Suprapubic skin (tissue), 4 donors: ENCODE data around the gene ANKRD39. TPM values are rescaled to one million over a fixed set of nuclear protein-coding genes. Genes with fewer than 3 reads are reported as not detected.

Source experiments
- DNase-seq, 2 donors: peaks; one replicate each; pipeline ENCODE4 v3.0.0-alpha.2; 2019; ENCODE audit warnings: low spot score in 2 of 2
- H3K27ac ChIP-seq: fragments of 200-600 bp; sonication (generic); one replicate; pipeline ENCODE4 v1.5.1; 2019
- H3K27me3 ChIP-seq: fragments of 200-600 bp; sonication (generic); one replicate; pipeline ENCODE4 v1.5.1; 2019
- H3K36me3 ChIP-seq: fragments of 200-600 bp; sonication (generic); one replicate; pipeline ENCODE4 v1.5.1; 2019
- H3K4me1 ChIP-seq: fragments of 200-600 bp; sonication (generic); one replicate; pipeline ENCODE4 v1.5.1; 2019
- H3K4me3 ChIP-seq: fragments of 200-600 bp; sonication (generic); one replicate; pipeline ENCODE4 v1.5.1; 2019; ENCODE audit warnings: mild to moderate bottlenecking
- H3K9me3 ChIP-seq: fragments of 200-600 bp; sonication (generic); one replicate; pipeline ENCODE4 v1.5.1; 2019
- EP300 ChIP-seq: sonication (generic); formaldehyde crosslinking; IDR thresholded peaks from one replicate; pipeline ENCODE4 v1.6.1; 2017; ENCODE audit warnings: antibody characterized with exemption
- POLR2A ChIP-seq, 2 donors: fragments of 450-650 bp; IDR thresholded peaks; one replicate each; pipeline ENCODE4 v1.6.1; 2017; ENCODE audit warnings: antibody characterized with exemption in 2 of 2, mild to moderate bottlenecking in 2 of 2, moderate library complexity in 2 of 2
- POLR2AphosphoS5 ChIP-seq, 3 donors: sonication (generic); formaldehyde crosslinking; IDR thresholded peaks; one replicate each; pipeline ENCODE4 v1.6.1; 2017; ENCODE audit warnings: antibody characterized with exemption in 3 of 3
- WGBS: methylation state at CpG from one replicate; pipeline ENCODE4 v1.1.5; 2018; 5-methylcytosine and 5-hydroxymethylcytosine counted together
- total RNA-seq, 4 donors: library from RNA; depleted of rRNA; stranded (reverse); fragments of >200 nt; gene quantifications; one replicate each; pipeline ENCODE4 v1.1.0, GENCODE V29; 2016
- TF ChIP-seq, protein P1 (sequence below), 2 donors: fragments of 200-600 bp in 1 of 2; fragments of 450-650 bp in 1 of 2; sonication (generic) in 1 of 2; IDR thresholded peaks; one replicate each; pipeline ENCODE4 v1.5.1; 2016 to 2019; ENCODE audit warnings: antibody characterized with exemption in 2 of 2, mild to moderate bottlenecking in 1 of 2, moderate library complexity in 1 of 2

ANKRD39 gene
- total RNA-seq, 4 donors from 2014 or later: 16.1 to 22.1 (median 20.6) TPM

GRCh38 chr2:96859099-96859649 is 1.4 kb upstream of the ANKRD39 start:
- peak in 1 of 2 donors; percentile 84 for DNase-seq
- no peaks in the 10 kb centered on the region for H3K9me3 ChIP-seq

GRCh38 chr2:96856776-96857666 is 795 bp downstream of the ANKRD39 start:
- TF ChIP-seq EP300 (no peak), POLR2A (IDR thresholded peaks at IDR 0.05) (no peak), POLR2AphosphoS5 (IDR thresholded peaks at IDR 0.05) (no peak)
- TF ChIP-seq, protein P1, sequence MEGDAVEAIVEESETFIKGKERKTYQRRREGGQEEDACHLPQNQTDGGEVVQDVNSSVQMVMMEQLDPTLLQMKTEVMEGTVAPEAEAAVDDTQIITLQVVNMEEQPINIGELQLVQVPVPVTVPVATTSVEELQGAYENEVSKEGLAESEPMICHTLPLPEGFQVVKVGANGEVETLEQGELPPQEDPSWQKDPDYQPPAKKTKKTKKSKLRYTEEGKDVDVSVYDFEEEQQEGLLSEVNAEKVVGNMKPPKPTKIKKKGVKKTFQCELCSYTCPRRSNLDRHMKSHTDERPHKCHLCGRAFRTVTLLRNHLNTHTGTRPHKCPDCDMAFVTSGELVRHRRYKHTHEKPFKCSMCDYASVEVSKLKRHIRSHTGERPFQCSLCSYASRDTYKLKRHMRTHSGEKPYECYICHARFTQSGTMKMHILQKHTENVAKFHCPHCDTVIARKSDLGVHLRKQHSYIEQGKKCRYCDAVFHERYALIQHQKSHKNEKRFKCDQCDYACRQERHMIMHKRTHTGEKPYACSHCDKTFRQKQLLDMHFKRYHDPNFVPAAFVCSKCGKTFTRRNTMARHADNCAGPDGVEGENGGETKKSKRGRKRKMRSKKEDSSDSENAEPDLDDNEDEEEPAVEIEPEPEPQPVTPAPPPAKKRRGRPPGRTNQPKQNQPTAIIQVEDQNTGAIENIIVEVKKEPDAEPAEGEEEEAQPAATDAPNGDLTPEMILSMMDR (IDR thresholded peaks at IDR 0.05): no peak
- Histone ChIP-seq H3K9me3 (no peaks in the 10 kb centered on the region), H3K4me3 (peak overlapping the region; percentile 82), H3K36me3 (peaks cover 39% of the 10 kb centered on the region), H3K4me1 (peaks cover 45% of the 10 kb centered on the region), H3K27ac (peak overlapping the region; percentile 61), H3K27me3 (no peaks in the 10 kb centered on the region)
- WGBS: 16% methylated on average over 19 of the region's 27 CpGs
- peak in 1 of 2 donors; percentile 79 for DNase-seq

More at GRCh38 chr2:96859099-96859649, 1.4 kb upstream of the ANKRD39 start:
- peak overlapping the region; percentile 82 for H3K4me3 ChIP-seq
- 63% methylated on average over 11 of the region's 11 CpGs for WGBS
- TF ChIP-seq POLR2AphosphoS5 (IDR thresholded peaks at IDR 0.05) (no peak), EP300 (no peak), POLR2A (IDR thresholded peaks at IDR 0.05) (no peak)
- TF ChIP-seq, protein P1 (IDR thresholded peaks at IDR 0.05): no peak
- H3K27me3 ChIP-seq: no peaks in the 10 kb centered on the region
- peaks cover 43% of the 10 kb centered on the region for H3K36me3 ChIP-seq
- peak overlapping the region; percentile 2 for H3K27ac ChIP-seq
- H3K4me1 ChIP-seq: peaks cover 45% of the 10 kb centered on the region

DNA sequence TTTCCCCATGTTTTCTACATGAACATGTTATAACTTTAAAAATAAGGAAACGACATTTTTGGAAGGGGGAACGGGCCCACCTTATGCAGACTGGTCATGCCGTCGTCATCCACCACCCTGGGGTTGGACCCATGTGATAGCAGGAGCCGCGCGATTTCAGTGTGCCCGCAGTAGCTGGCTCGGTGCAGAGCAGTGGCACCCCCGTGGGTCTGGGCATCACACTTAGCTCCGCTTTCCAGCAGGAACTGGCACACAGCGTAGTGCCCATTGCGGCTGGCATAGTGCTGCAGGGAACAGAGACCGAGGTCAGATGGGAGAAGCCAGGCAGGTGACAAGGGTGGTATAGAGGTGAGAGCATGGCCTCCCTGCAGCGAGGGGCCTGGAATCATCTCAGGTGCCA is 4.5 kb downstream of the ANKRD39 start:
- Histone ChIP-seq H3K27me3 (no peaks in the 10 kb centered on the region), H3K27ac (no peak overlapping the region), H3K36me3 (peaks cover 52% of the 10 kb centered on the region), H3K4me1 (peaks cover 19% of the 10 kb centered on the region), H3K9me3 (no peaks in the 10 kb centered on the region), H3K4me3 (no peak overlapping the region)
- TF ChIP-seq, protein P1 (IDR thresholded peaks at IDR 0.05): no peak
- TF ChIP-seq POLR2AphosphoS5 (IDR thresholded peaks at IDR 0.05): no peak
- WGBS: 90% methylated on average over 15 of the region's 15 CpGs
- DNase-seq: no peak

GRCh38 chr2:96852667-96853066 is 5.1 kb downstream of the ANKRD39 start:
- no peak overlapping the region for H3K27ac ChIP-seq
- 95% methylated on average over 6 of the region's 6 CpGs for WGBS
- H3K4me3 ChIP-seq: no peak overlapping the region
- H3K36me3 ChIP-seq: peaks cover 59% of the 10 kb centered on the region
- H3K4me1 ChIP-seq: peaks cover 16% of the 10 kb centered on the region
- no peaks in the 10 kb centered on the region for H3K27me3 ChIP-seq
- no peaks in the 10 kb centered on the region for H3K9me3 ChIP-seq
- DNase-seq: no peak
- TF ChIP-seq EP300: no peak

DNA sequence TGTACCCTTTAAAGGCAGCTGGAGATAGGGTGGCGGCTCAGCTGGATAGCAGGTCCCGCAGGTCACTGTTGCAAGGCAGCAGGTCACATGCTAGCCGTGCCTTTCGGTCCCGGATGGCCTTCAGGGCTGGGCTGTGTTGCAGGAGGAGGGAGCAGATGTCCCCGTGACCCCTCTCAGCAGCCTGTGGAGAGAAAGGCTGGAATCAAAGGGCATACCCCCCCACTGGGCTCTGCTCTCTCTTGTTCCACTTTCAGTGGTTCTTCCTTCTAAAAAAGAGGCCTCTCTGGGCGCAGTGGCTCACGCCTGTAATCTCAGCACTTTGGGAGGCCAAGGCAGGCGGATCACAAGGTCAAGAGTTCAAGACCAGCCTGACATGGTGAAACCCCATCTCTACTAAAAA is 9.6 kb downstream of the ANKRD39 start:
- no peak for TF ChIP-seq POLR2AphosphoS5 (IDR thresholded peaks at IDR 0.05)
- no peak overlapping the region for H3K27ac ChIP-seq
- H3K4me1 ChIP-seq: no peaks in the 10 kb centered on the region
- no peak for DNase-seq
- 81% methylated on average over 7 of the region's 9 CpGs for WGBS
- no peak overlapping the region for H3K4me3 ChIP-seq
- no peaks in the 10 kb centered on the region for H3K27me3 ChIP-seq
- H3K9me3 ChIP-seq: no peaks in the 10 kb centered on the region
- peaks cover 65% of the 10 kb centered on the region for H3K36me3 ChIP-seq

GRCh38 chr2:96847586-96847985 is 10.2 kb downstream of the ANKRD39 start:
- WGBS: 80% methylated on average over 10 of the region's 10 CpGs
- no peaks in the 10 kb centered on the region for H3K4me1 ChIP-seq
- no peak overlapping the region for H3K27ac ChIP-seq
- H3K9me3 ChIP-seq: no peaks in the 10 kb centered on the region
- H3K4me3 ChIP-seq: no peak overlapping the region
- H3K36me3 ChIP-seq: peaks cover 58% of the 10 kb centered on the region
- no peak for TF ChIP-seq POLR2A (IDR thresholded peaks at IDR 0.05)
- TF ChIP-seq EP300: no peak
- no peak for TF ChIP-seq POLR2AphosphoS5 (IDR thresholded peaks at IDR 0.05)
- TF ChIP-seq, protein P1 (IDR thresholded peaks at IDR 0.05): no peak
- DNase-seq: no peak
- no peaks in the 10 kb centered on the region for H3K27me3 ChIP-seq
